K562 (cell line): ENCODE measurements around the gene SCGB1A1.

Source experiments
- CTCF ChIP-seq, 3 experiments: IDR thresholded peaks in 2 of 3; conservative IDR thresholded peaks in 1 of 3; 2 replicates each; pipeline ENCODE4 v1.5.1; 2011 to 2012; ENCODE audit warnings: low read length in 3 of 3, mild to moderate bottlenecking in 3 of 3, control low read depth in 2 of 3, improper control_type of control experiment in 1 of 3, inconsistent platforms in 1 of 3, low read depth in 1 of 3, mixed read lengths in 1 of 3, moderate library complexity in 1 of 3; ENCODE audit not compliant: insufficient read depth in 2 of 3
- EHMT2 ChIP-seq: fragments of 450-650 bp; IDR thresholded peaks from 2 replicates; pipeline ENCODE4 v1.6.1; 2018; ENCODE audit warnings: antibody characterized with exemption
- EZH2 ChIP-seq: IDR thresholded peaks from 2 replicates; pipeline ENCODE4 v1.6.1; 2012; ENCODE audit warnings: low read depth, mild to moderate bottlenecking, inconsistent platforms, low read length, borderline replicate concordance
- IRF2 ChIP-seq: sonication (generic); formaldehyde crosslinking; IDR thresholded peaks from 2 replicates; pipeline ENCODE4 v1.8.1; 2022; ENCODE audit warnings: mild to moderate bottlenecking, missing genetic modification reagents
- POLR2A ChIP-seq: fragments of 450-650 bp; conservative IDR thresholded peaks from 2 replicates; pipeline ENCODE4 v1.6.1; 2016
- RAD21 ChIP-seq, 2 experiments: fragments of 250-450 bp in 1 of 2; fragments of 450-650 bp in 1 of 2; sonication (Bioruptor Pico) in 1 of 2; formaldehyde crosslinking in 1 of 2; IDR thresholded peaks in 1 of 2; conservative IDR thresholded peaks in 1 of 2; 2 replicates each; pipeline versions ENCODE4 v1.4.0 to v1.8.0; 2020 to 2022; ENCODE audit warnings: mild to moderate bottlenecking in 2 of 2, moderate library complexity in 1 of 2
- RNF2 ChIP-seq: sonication (generic); IDR thresholded peaks from 2 replicates; pipeline ENCODE4 v1.6.1; 2016
- TAF7 ChIP-seq: fragments of 450-650 bp; IDR thresholded peaks from 2 replicates; pipeline ENCODE4 v1.6.1; 2016; ENCODE audit warnings: missing genetic modification characterization, missing compliant biosample characterization
- ZNF121 ChIP-seq: sonication (generic); formaldehyde crosslinking; conservative IDR thresholded peaks from 2 replicates; pipeline ENCODE4 v1.8.0; 2022; ENCODE audit warnings: missing genetic modification reagents
- ZNF184 ChIP-seq: sonication (generic); formaldehyde crosslinking; IDR thresholded peaks from 2 replicates; pipeline ENCODE4 v1.5.0; 2020; ENCODE audit warnings: missing genetic modification reagents
- ZNF217 ChIP-seq: sonication (generic); formaldehyde crosslinking; IDR thresholded peaks from 2 replicates; pipeline ENCODE4 v1.8.0; 2022; ENCODE audit warnings: mild to moderate bottlenecking, missing genetic modification reagents

GRCh38 chr11:62416596-62416995 lies 2.2 kb upstream of the SCGB1A1 start:
- no peak for TF ChIP-seq EHMT2
- no peak for TF ChIP-seq POLR2A
- TF ChIP-seq CTCF (IDR thresholded peaks at IDR 0.05 in 2 of 3, conservative IDR thresholded peaks at IDR 0.05 in 1 of 3; ENCODE audit: insufficient read depth in 2 of 3, low read depth in 1 of 3, low read length in 3 of 3), result no peak
- TF ChIP-seq RAD21 (CRISPR knock-in tag; conservative IDR thresholded peaks at IDR 0.05 in 1 of 2, IDR thresholded peaks at IDR 0.05 in 1 of 2), result no peak
- no peak for TF ChIP-seq RNF2
- no peak for TF ChIP-seq EZH2
- TF ChIP-seq IRF2 (CRISPR knock-in tag), result no peak
- no peak for TF ChIP-seq ZNF217 (CRISPR knock-in tag)
- TF ChIP-seq ZNF184 (CRISPR knock-in tag), result no peak
- TF ChIP-seq ZNF121 (CRISPR knock-in tag), result no peak
- TF ChIP-seq TAF7, result no peak
